ENCODE measurements around the gene FBXL19.
"Not testable (repeated sequence)": the region's sequence is repeated elsewhere in the genome, so short reads cannot be mapped to it uniquely, and the experiment has no call there.

The FBXL19 gene

GRCh38 chr16:30922960-30923535 is 324 bp upstream of the FBXL19 start:
- peak; percentile 97 for DNase-seq

GRCh38 chr16:30924076-30924912 is 922 bp downstream of the FBXL19 start:
- no peak for DNase-seq

GRCh38 chr16:30924913-30925631 is 1.7 kb downstream of the FBXL19 start:
- DNase-seq, result no peak

- DNase-seq, result no peak
Observed at GRCh38 chr16:30925632-30925987, 2.2 kb downstream of the FBXL19 start.

- no peak for DNase-seq
Observed at GRCh38 chr16:30925995-30926811, 2.8 kb downstream of the FBXL19 start.

- no peak for DNase-seq
Observed at GRCh38 chr16:30926937-30927788, 3.8 kb downstream of the FBXL19 start.

GRCh38 chr16:30927789-30928378 is 4.5 kb downstream of the FBXL19 start:
- peak; percentile 36 for DNase-seq

GRCh38 chr16:30928390-30928789 is 5.0 kb downstream of the FBXL19 start:
- DNase-seq, result no peak

- no peak for DNase-seq
Observed at GRCh38 chr16:30929167-30929566, 5.8 kb downstream of the FBXL19 start.

- DNase-seq, result no peak
Observed at GRCh38 chr16:30930160-30930571, 6.8 kb downstream of the FBXL19 start.

GRCh38 chr16:30931068-30931650 is 7.8 kb downstream of the FBXL19 start:
- DNase-seq, result no peak

GRCh38 chr16:30934827-30935557 is 11.6 kb downstream of the FBXL19 start:
- peak; percentile 41 for DNase-seq

- DNase-seq, result no peak
Observed at GRCh38 chr16:30937692-30938091, 14.3 kb downstream of the FBXL19 start.

- not testable (repeated sequence) for DNase-seq
Observed at GRCh38 chr16:30939571-30939970, 16.2 kb downstream of the FBXL19 start.

- peak; percentile 68 for DNase-seq
Observed at GRCh38 chr16:30941600-30942425, 18.4 kb downstream of the FBXL19 start.

GRCh38 chr16:30942426-30942806 is 19.0 kb downstream of the FBXL19 start:
- DNase-seq, result no peak

- DNase-seq, result no peak
Observed at GRCh38 chr16:30944352-30944751, 21.0 kb downstream of the FBXL19 start.

- no peak for DNase-seq
Observed at GRCh38 chr16:30946671-30947540, 23.5 kb downstream of the FBXL19 start.

GRCh38 chr16:30947541-30947858 is 24.1 kb downstream of the FBXL19 start:
- DNase-seq, result no peak
